K562 (cell line): ENCODE measurements around the gene FAM50A. TPM values are rescaled to one million over a fixed set of nuclear protein-coding genes. Genes with fewer than 3 reads are reported as not detected.

Experiments used
- DMBX1 ChIP-seq: fragments of 250-450 bp; sonication (Bioruptor Pico); IDR thresholded peaks from 2 replicates; pipeline ENCODE4 v1.8.0; 2022; ENCODE audit warnings: inconsistent platforms, mild to moderate bottlenecking, moderate library complexity, borderline replicate concordance
- HDGF ChIP-seq: fragments of 450-650 bp; IDR thresholded peaks from 2 replicates; pipeline ENCODE4 v1.6.1; 2016
- KLF1 ChIP-seq: fragments of 450-650 bp; IDR thresholded peaks from 2 replicates; pipeline ENCODE4 v1.6.1; 2016; ENCODE audit warnings: missing genetic modification characterization, missing compliant biosample characterization
- KLF6 ChIP-seq: fragments of 250-450 bp; sonication (Bioruptor Pico); IDR thresholded peaks from 2 replicates; pipeline ENCODE4 v1.4.0; 2020; ENCODE audit warnings: mild to moderate bottlenecking, moderate library complexity, borderline replicate concordance
- L3MBTL2 ChIP-seq: fragments of 450-650 bp; IDR thresholded peaks from 2 replicates; pipeline ENCODE4 v1.6.1; 2016; ENCODE audit warnings: mild to moderate bottlenecking, moderate library complexity
- NFIC ChIP-seq: fragments of 450-650 bp; IDR thresholded peaks from 2 replicates; pipeline ENCODE4 v1.6.1; 2017; ENCODE audit warnings: mild to moderate bottlenecking, inconsistent platforms
- PBX2 ChIP-seq, 2 experiments: IDR thresholded peaks in 1 of 2; conservative IDR thresholded peaks in 1 of 2; 2 replicates each; pipeline ENCODE4 v1.6.1; 2016; ENCODE audit warnings: low read depth in 2 of 2, mild to moderate bottlenecking in 1 of 2, missing compliant biosample characterization in 1 of 2, missing genetic modification characterization in 1 of 2, moderate library complexity in 1 of 2
- PRDM10 ChIP-seq: fragments of 450-650 bp; IDR thresholded peaks from 2 replicates; pipeline ENCODE4 v1.6.1; 2018; ENCODE audit not compliant: partially characterized antibody
- RERE ChIP-seq: sonication (generic); formaldehyde crosslinking; IDR thresholded peaks from 2 replicates; pipeline ENCODE4 v1.8.0; 2023; ENCODE audit warnings: missing genetic modification reagents, mild to moderate bottlenecking, borderline replicate concordance
- SNIP1 ChIP-seq: fragments of 450-650 bp; IDR thresholded peaks from 2 replicates; pipeline ENCODE4 v1.7.1; 2017; ENCODE audit warnings: low read depth, mild to moderate bottlenecking
- ZBTB12 ChIP-seq: fragments of 250-450 bp; sonication (Bioruptor Pico); IDR thresholded peaks from 2 replicates; pipeline ENCODE4 v1.4.0; 2020
- ZNF76 ChIP-seq: fragments of 250-450 bp; sonication (Bioruptor Pico); IDR thresholded peaks from 2 replicates; pipeline ENCODE4 v1.4.0; 2020; ENCODE audit warnings: mild to moderate bottlenecking, moderate library complexity, borderline replicate concordance
- ZNF766 ChIP-seq: fragments of 200-800 bp; sonication (Bioruptor generic); conservative IDR thresholded peaks from 2 replicates; pipeline ENCODE4 v1.6.1; 2016; ENCODE audit warnings: missing genetic modification characterization, missing compliant biosample characterization
- polyA plus RNA-seq, 8 experiments: library from polyadenylated mRNA; depleted of rRNA in 4 of 8; stranded (reverse) in 5 of 8; unstranded in 3 of 8; fragments of >200 nt; fragmentation: Nextera tagmentation in 2 of 8; fragmentation: Illumina TruSeq in 1 of 8; extraction: Ambion mirVana in 2 of 8; extraction: Trizol in 1 of 8; gene quantifications; 2 replicates each; pipeline versions ENCODE4 v1.2.1 to v1.2.3, GENCODE V29; 2011 to 2014; ENCODE audit warnings: inconsistent platforms in 1 of 8, missing spikeins in 1 of 8
- total RNA-seq, 7 experiments: library from RNA; depleted of rRNA in 6 of 7; stranded (reverse); fragments of >200 nt in 6 of 7; fragmentation: Illumina TruSeq in 2 of 7; extraction: Trizol in 2 of 7; gene quantifications; 2 replicates each; pipeline versions ENCODE4 v1.2.1 to v1.2.3, GENCODE V29; 2011 to 2021; ENCODE audit warnings: low replicate concordance in 1 of 7

The FAM50A gene
- total and polyA plus RNA-seq, 9 of the 15 experiments (the other 6 are each of a cell fraction or from before 2014, with no cell fraction given), result 4.4 to 114 (median 67.3) TPM

- TF ChIP-seq KLF6 (CRISPR knock-in tag), result no peak
- no peak for TF ChIP-seq ZNF76 (CRISPR knock-in tag)
- no peak for TF ChIP-seq L3MBTL2
- no peak for TF ChIP-seq KLF1
- no peak for TF ChIP-seq ZNF766 (CRISPR knock-in tag)
- no peak for TF ChIP-seq SNIP1
- TF ChIP-seq ZBTB12 (CRISPR knock-in tag), result no peak
- TF ChIP-seq RERE, result no peak
- TF ChIP-seq DMBX1 (CRISPR knock-in tag), result no peak
- no peak for TF ChIP-seq PBX2 (CRISPR knock-in tag; IDR thresholded peaks at IDR 0.05; ENCODE audit: low read depth)
- TF ChIP-seq PBX2 (tag; conservative IDR thresholded peaks at IDR 0.05; ENCODE audit: low read depth), result no peak
- TF ChIP-seq PRDM10, result no peak
- TF ChIP-seq NFIC, result no peak
- TF ChIP-seq HDGF, result no peak
Observed at GRCh38 chrX:154436983-154437752, 6.8 kb upstream of the FAM50A start, which contains the start of gene GDI1 (continued).
